GM18508 (cell line): ENCODE data around the gene SLC8A3.
"Not testable (repeated sequence)": the region's sequence is repeated elsewhere in the genome, so short reads cannot be mapped to it uniquely, and the experiment has no call there.

Source experiments
- ATAC-seq: cut with Tn5 transposase; IDR thresholded peaks from one replicate; pipeline ENCODE4 v1.9.1; 2021; ENCODE audit warnings: moderate number of reproducible peaks; ENCODE audit not compliant: insufficient read depth, unreplicated experiment

The SLC8A3 gene

GRCh38 chr14:70188659-70189455 lies at the start of gene SLC8A3:
SLC8A3 (minus strand) TSS chr14:70188951; CDS start chr14:70168422, 20,529 bp downstream.
- ATAC-seq, result no peak

- no peak for ATAC-seq
These were observed 49.0 kb upstream of the SLC8A3 start for GRCh38 chr14:70237710-70238109.

- ATAC-seq, result no peak
These were observed 45.6 kb upstream of the SLC8A3 start for GRCh38 chr14:70234066-70234950.

- not testable (repeated sequence) for ATAC-seq
These were observed 43.2 kb upstream of the SLC8A3 start for GRCh38 chr14:70231756-70232544.

GRCh38 chr14:70229877-70230640 lies 41.3 kb upstream of the SLC8A3 start:
- not testable (repeated sequence) for ATAC-seq

GRCh38 chr14:70213721-70214282 lies 25.1 kb upstream of the SLC8A3 start:
- ATAC-seq, result no peak

- no peak for ATAC-seq
These were observed 24.0 kb upstream of the SLC8A3 start for GRCh38 chr14:70212752-70213151.

GRCh38 chr14:70208380-70208779 lies 19.6 kb upstream of the SLC8A3 start:
- ATAC-seq, result no peak

- ATAC-seq, result no peak
These were observed 14.9 kb upstream of the SLC8A3 start for GRCh38 chr14:70203686-70204085.

GRCh38 chr14:70201994-70202393 lies 13.2 kb upstream of the SLC8A3 start:
- ATAC-seq, result no peak

GRCh38 chr14:70193396-70193795 lies 4.6 kb upstream of the SLC8A3 start:
- no peak for ATAC-seq

GRCh38 chr14:70192915-70193314 lies 4.2 kb upstream of the SLC8A3 start:
- no peak for ATAC-seq

- ATAC-seq, result no peak
These were observed 1.4 kb upstream of the SLC8A3 start for GRCh38 chr14:70190156-70190555.

- ATAC-seq, result no peak
These were observed 816 bp upstream of the SLC8A3 start for GRCh38 chr14:70189456-70190077.

- ATAC-seq, result no peak
These were observed 461 bp downstream of the SLC8A3 start for GRCh38 chr14:70188322-70188658.

- no peak for ATAC-seq
These were observed 1.8 kb downstream of the SLC8A3 start for GRCh38 chr14:70186900-70187451.

GRCh38 chr14:70183991-70184390 lies 4.8 kb downstream of the SLC8A3 start:
- ATAC-seq, result no peak

- ATAC-seq, result no peak
These were observed 7.5 kb downstream of the SLC8A3 start for GRCh38 chr14:70181276-70181675.

GRCh38 chr14:70180718-70181117 lies 8.0 kb downstream of the SLC8A3 start:
- ATAC-seq, result no peak
